A549 (cell line): Measurements from ENCODE around the gene UCP2. TPM values are rescaled to one million over a fixed set of nuclear protein-coding genes. Genes with fewer than 3 reads are reported as not detected.

ENCODE experiments used
- ATAC-seq, 2 experiments: fragments of 200-7000 bp in 1 of 2; fragments of >200 bp in 1 of 2; cut with Nextera tagmentation in 1 of 2; cut with Tn5 transposase in 1 of 2; 3 replicates each; pipeline versions ENCODE4 v1.8.0 to v1.9.1; 2018 to 2020; ENCODE audit warnings: mild to moderate bottlenecking in 1 of 2, moderate library complexity in 1 of 2
- CTCF ChIA-PET: fragments of 300-600 bp; sonication (Branson Sonifier 250); formaldehyde crosslinking; extraction: SDS; loops from one replicate; lab custom pipeline; 2021; ENCODE audit warnings: antibody characterized with exemption, inconsistent platforms; lab: Yijun Ruan, JAX
- POLR2A ChIA-PET: fragments of 350-600 bp; formaldehyde crosslinking; extraction: SDS; loops from one replicate; lab custom pipeline; 2021; ENCODE audit warnings: antibody characterized with exemption, inconsistent platforms; lab: Yijun Ruan, JAX
- DNase-seq, 2 experiments: peaks; one replicate each; pipeline versions ENCODE4 v3.0.0 to v3.0.0-alpha.2; 2011 to 2016; ENCODE audit warnings: low read depth in 1 of 2, low spot score in 1 of 2
- FAIRE-seq: peaks from 2 replicates; lab custom pipeline; 2011; peaks lifted over from hg19 to GRCh38; lab: Jason Lieb, UNC
- H3K27ac ChIP-seq, 2 experiments: fragments of >200 bp; sonication (Bioruptor Twin); formaldehyde crosslinking; 3 replicates each; pipeline ENCODE4 v1.5.1; 2016 to 2017
- H3K4me1 ChIP-seq: fragments of >200 bp; sonication (Bioruptor Twin); formaldehyde crosslinking; 3 replicates; pipeline ENCODE4 v1.6.1; 2016
- H3K4me2 ChIP-seq: fragments of >200 bp; sonication (Bioruptor Twin); formaldehyde crosslinking; 3 replicates; pipeline ENCODE4 v1.6.1; 2016
- H3K4me3 ChIP-seq: fragments of >200 bp; sonication (Bioruptor Twin); formaldehyde crosslinking; 3 replicates; pipeline ENCODE4 v1.5.1; 2016
- H3K9me3 ChIP-seq: fragments of >200 bp; sonication (Bioruptor Twin); formaldehyde crosslinking; 3 replicates; pipeline ENCODE4 v1.6.1; 2016
- EHF ChIP-seq: fragments of 250-450 bp; sonication (Bioruptor Pico); IDR thresholded peaks from 2 replicates; pipeline ENCODE4 v1.5.0; 2020; ENCODE audit warnings: mild to moderate bottlenecking
- FOSB ChIP-seq: fragments of 250-450 bp; sonication (Bioruptor Pico); IDR thresholded peaks from 2 replicates; pipeline ENCODE4 v1.5.0; 2020; ENCODE audit warnings: mild to moderate bottlenecking, moderate library complexity
- FOXS1 ChIP-seq: fragments of 250-450 bp; sonication (Bioruptor Pico); IDR thresholded peaks from 2 replicates; pipeline ENCODE4 v1.5.0; 2020; ENCODE audit warnings: mild to moderate bottlenecking, moderate library complexity
- HDAC2 ChIP-seq: fragments of 200-600 bp; sonication (generic); IDR thresholded peaks from 2 replicates; pipeline ENCODE4 v1.6.1; 2016
- HOXA7 ChIP-seq: fragments of 250-450 bp; sonication (Bioruptor Pico); IDR thresholded peaks from 2 replicates; pipeline ENCODE4 v1.5.0; 2020; ENCODE audit warnings: mild to moderate bottlenecking, moderate library complexity
- NFE2L2 ChIP-seq: fragments of 150-350 bp; conservative IDR thresholded peaks from 2 replicates; pipeline ENCODE4 v1.6.1; 2014; ENCODE audit warnings: low read length
- NPAS2 ChIP-seq: fragments of 250-450 bp; sonication (Bioruptor Pico); IDR thresholded peaks from 2 replicates; pipeline ENCODE4 v1.8.0; 2022; ENCODE audit warnings: mild to moderate bottlenecking, moderate library complexity, borderline replicate concordance
- POLR2AphosphoS2 ChIP-seq: conservative IDR thresholded peaks from 2 replicates; pipeline ENCODE4 v1.6.1; 2012; ENCODE audit warnings: low read length, improper control_type of control experiment, inconsistent platforms
- RFX5 ChIP-seq: fragments of 450-650 bp; IDR thresholded peaks from 2 replicates; pipeline ENCODE4 v1.7.1; 2014; ENCODE audit warnings: antibody characterized with exemption, mild to moderate bottlenecking, moderate library complexity
- SREBF2 ChIP-seq: fragments of 450-650 bp; IDR thresholded peaks from 2 replicates; pipeline ENCODE4 v1.6.1; 2014; ENCODE audit warnings: mild to moderate bottlenecking, moderate library complexity
- TP53 ChIP-seq: fragments of 250-450 bp; sonication (Bioruptor Pico); IDR thresholded peaks from 2 replicates; pipeline ENCODE4 v1.5.0; 2021; ENCODE audit warnings: mild to moderate bottlenecking, moderate library complexity
- ZC3H11A ChIP-seq: fragments of 450-650 bp; IDR thresholded peaks from 2 replicates; pipeline ENCODE4 v1.6.1; 2014; ENCODE audit warnings: antibody characterized with exemption, mild to moderate bottlenecking
- ZNF302 ChIP-seq: fragments of 250-450 bp; sonication (Bioruptor Pico); IDR thresholded peaks from 2 replicates; pipeline ENCODE4 v1.9.0; 2021; ENCODE audit warnings: inconsistent platforms, mild to moderate bottlenecking, moderate library complexity
- WGBS: methylation state at CpG from one replicate; pipeline ENCODE4 v1.1.6; 2017; ENCODE audit errors: missing lambda C conversion rate; 5-methylcytosine and 5-hydroxymethylcytosine counted together
- polyA plus RNA-seq, 4 experiments: library from polyadenylated mRNA; depleted of rRNA in 3 of 4; stranded (reverse); fragments of >200 nt; fragmentation: RNase III in 1 of 4; extraction: RNeasy Plus Mini Kit Qiagen cat#74134 plus additional on column Dnase treatment in 1 of 4; gene quantifications; 2 replicates in 3 of 4; 3 replicates in 1 of 4; pipeline ENCODE4 v1.2.3, GENCODE V29; 2011 to 2017
- TF ChIP-seq, protein P1 (sequence below): IDR thresholded peaks from 2 replicates; pipeline ENCODE4 v1.6.1; 2012
- TF ChIP-seq, protein P2 (sequence below): fragments of 450-650 bp; IDR thresholded peaks from 2 replicates; pipeline ENCODE4 v1.6.1; 2014; ENCODE audit warnings: antibody characterized with exemption
- TF ChIP-seq, protein P3 (sequence below): fragments of >200 bp; sonication (Bioruptor Twin); formaldehyde crosslinking; IDR thresholded peaks from 3 replicates; pipeline ENCODE4 v1.6.1; 2016
- TF ChIP-seq, protein P4 (sequence below): IDR thresholded peaks from 2 replicates; pipeline ENCODE4 v1.6.1; 2012; ENCODE audit warnings: low read depth, borderline replicate concordance

The UCP2 gene
- polyA plus RNA-seq, 2 of the 4 experiments (the other 2 are of a cell fraction) = 51.6 to 131 TPM

DNA sequence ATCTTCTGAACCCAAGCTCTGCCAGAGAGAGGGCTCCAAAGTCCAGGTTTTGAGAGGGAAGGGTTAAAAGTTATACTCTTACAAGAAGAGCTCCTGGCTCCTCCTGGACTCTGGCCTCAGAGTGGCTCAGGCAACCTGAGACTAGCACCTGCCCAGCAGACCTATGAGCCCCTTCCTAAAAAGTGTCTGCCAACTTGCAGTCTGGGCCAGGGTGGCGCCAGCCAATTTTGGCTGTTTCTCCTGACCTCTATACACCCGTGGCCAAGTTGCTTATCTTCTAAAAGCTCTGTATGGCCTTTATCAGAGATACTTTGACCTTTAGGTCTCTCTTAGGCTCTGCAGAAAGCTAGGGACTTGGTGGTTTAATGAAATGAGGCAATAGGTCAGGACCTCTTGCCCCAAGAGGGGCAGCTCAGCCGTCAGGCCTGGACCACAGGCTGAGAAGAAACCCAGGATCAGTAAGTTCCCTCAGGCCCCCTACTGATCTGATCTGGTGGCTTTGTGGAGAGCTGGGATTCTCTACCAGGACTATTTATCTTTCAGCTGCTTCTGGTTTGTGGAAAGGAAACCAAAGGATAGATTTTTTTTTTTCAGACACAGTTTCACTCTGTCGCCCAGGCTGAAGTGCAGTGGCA, 36.6 kb upstream of the UCP2 start (continued):
- TF ChIP-seq HOXA7 (CRISPR knock-in tag) (no peak), ZC3H11A (no peak)

DNA sequence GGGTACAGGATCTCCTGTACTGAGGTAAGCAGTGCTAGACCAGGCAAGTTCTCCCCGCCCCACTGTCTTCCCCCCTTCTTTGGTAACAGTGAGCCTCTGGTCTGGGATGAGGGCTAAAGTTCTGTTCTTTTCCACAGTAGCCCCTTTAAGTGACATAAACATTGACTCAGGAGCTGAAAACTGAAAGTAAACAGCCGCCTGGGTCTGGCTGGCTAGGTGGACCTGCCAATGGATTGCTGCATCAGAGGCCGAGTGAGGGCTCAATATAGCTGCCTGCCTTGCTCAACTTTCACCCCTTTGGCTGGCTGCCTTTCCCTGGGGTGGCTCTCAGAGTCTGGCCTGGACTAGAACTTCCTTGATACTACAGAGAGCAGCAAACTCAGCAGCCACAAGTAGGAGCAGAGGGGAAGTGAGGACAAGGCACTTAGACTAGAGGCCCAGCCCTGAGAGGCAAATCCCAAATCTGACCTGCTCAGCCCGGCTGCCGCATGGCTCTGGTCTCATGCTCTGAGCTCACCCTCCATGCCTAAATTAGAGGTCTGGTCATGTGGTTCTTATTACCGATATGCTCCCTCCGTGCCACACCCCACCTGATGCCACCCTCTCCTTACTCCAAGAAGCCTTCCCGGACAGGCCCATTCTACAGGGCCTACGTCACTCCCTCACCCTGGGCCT, 35.8 kb upstream of the UCP2 start:
- H3K9me3 ChIP-seq = no peaks in the 10 kb centered on the region
- TF ChIP-seq, protein P1, sequence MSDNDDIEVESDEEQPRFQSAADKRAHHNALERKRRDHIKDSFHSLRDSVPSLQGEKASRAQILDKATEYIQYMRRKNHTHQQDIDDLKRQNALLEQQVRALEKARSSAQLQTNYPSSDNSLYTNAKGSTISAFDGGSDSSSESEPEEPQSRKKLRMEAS = no peak
- TF ChIP-seq TP53 (CRISPR knock-in tag) (no peak), EHF (no peak), SREBF2 (no peak), NPAS2 (no peak), ZNF302 (CRISPR knock-in tag) (no peak), POLR2AphosphoS2 (no peak), FOSB (CRISPR knock-in tag) (no peak), FOXS1 (CRISPR knock-in tag) (no peak)
- TF ChIP-seq, protein P2, sequence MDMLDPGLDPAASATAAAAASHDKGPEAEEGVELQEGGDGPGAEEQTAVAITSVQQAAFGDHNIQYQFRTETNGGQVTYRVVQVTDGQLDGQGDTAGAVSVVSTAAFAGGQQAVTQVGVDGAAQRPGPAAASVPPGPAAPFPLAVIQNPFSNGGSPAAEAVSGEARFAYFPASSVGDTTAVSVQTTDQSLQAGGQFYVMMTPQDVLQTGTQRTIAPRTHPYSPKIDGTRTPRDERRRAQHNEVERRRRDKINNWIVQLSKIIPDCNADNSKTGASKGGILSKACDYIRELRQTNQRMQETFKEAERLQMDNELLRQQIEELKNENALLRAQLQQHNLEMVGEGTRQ = no peak
- peaks cover 7% of the 10 kb centered on the region; the same call in 2 of the 3 replicates for H3K4me1 ChIP-seq
- ATAC-seq = peak in 1 of 2 experiments; percentile 60; a peak in 3 of 6 replicates
- POLR2A ChIA-PET = no interaction called here
- 88% methylated on average over 9 of the region's 9 CpGs for WGBS
- FAIRE-seq = no peak
- CTCF ChIA-PET = interaction anchor here (0.5 to 1.6 kb wide), 4 partner anchors 24 to 435 kb away, joined by 3 to 4 read pairs (median 3); no protein-coding TSS in a partner anchor
- H3K4me2 ChIP-seq = no peak overlapping the region
- H3K27ac ChIP-seq = peak overlapping the region; percentile 14 to 56; a peak in 4 of 6 replicates
- DNase-seq = no peak
- H3K4me3 ChIP-seq = no peak overlapping the region

DNA sequence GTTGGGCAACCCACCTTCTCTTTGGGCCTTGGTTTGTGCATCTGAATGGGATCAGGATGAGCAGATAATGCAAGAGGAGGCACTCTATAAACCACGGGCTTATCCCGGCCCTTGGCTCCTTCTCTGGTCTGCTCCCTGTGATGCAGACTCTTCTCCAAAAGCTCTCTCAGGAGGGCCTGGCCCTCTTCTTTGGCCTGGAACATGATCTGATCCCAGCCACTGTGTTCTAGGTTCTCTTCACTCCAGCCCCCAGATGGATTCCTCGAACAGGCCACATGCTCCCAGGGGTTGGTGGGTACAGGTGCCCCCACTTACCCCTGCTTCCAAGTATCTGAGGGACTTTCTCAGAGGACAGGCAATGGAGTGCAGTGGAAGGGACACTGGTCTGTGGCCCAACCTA, 35.0 kb upstream of the UCP2 start:
- H3K4me2 ChIP-seq = no peak overlapping the region
- H3K9me3 ChIP-seq = no peaks in the 10 kb centered on the region
- ATAC-seq (no peak), FAIRE-seq (no peak), DNase-seq (no peak)
- no peak overlapping the region for H3K27ac ChIP-seq
- CTCF ChIA-PET = interaction anchor here (0.7 to 1.2 kb wide), 2 partner anchors 28 to 1229 kb away, joined by 3 read pairs; no protein-coding TSS in a partner anchor
- H3K4me1 ChIP-seq = peaks cover 7% of the 10 kb centered on the region; the same call in 2 of the 3 replicates
- POLR2A ChIA-PET = no interaction called here
- no peak overlapping the region for H3K4me3 ChIP-seq
- 85% methylated on average over 3 of the region's 3 CpGs for WGBS
- no peak for TF ChIP-seq NFE2L2
- TF ChIP-seq, protein P3, sequence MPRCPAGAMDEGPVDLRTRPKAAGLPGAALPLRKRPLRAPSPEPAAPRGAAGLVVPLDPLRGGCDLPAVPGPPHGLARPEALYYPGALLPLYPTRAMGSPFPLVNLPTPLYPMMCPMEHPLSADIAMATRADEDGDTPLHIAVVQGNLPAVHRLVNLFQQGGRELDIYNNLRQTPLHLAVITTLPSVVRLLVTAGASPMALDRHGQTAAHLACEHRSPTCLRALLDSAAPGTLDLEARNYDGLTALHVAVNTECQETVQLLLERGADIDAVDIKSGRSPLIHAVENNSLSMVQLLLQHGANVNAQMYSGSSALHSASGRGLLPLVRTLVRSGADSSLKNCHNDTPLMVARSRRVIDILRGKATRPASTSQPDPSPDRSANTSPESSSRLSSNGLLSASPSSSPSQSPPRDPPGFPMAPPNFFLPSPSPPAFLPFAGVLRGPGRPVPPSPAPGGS = no peak
- no peak for TF ChIP-seq HDAC2
- TF ChIP-seq RFX5 = no peak
- no peak for TF ChIP-seq EHF
- TF ChIP-seq, protein P4, sequence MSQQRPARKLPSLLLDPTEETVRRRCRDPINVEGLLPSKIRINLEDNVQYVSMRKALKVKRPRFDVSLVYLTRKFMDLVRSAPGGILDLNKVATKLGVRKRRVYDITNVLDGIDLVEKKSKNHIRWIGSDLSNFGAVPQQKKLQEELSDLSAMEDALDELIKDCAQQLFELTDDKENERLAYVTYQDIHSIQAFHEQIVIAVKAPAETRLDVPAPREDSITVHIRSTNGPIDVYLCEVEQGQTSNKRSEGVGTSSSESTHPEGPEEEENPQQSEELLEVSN = no peak
- no peak for TF ChIP-seq NPAS2
